GM18861 (cell line): ENCODE data around the gene ZNF541.

ENCODE experiments used
- ATAC-seq: cut with Tn5 transposase; IDR thresholded peaks from one replicate; pipeline ENCODE4 v1.9.1; 2021; ENCODE audit not compliant: unreplicated experiment

Gene ZNF541, protein sequence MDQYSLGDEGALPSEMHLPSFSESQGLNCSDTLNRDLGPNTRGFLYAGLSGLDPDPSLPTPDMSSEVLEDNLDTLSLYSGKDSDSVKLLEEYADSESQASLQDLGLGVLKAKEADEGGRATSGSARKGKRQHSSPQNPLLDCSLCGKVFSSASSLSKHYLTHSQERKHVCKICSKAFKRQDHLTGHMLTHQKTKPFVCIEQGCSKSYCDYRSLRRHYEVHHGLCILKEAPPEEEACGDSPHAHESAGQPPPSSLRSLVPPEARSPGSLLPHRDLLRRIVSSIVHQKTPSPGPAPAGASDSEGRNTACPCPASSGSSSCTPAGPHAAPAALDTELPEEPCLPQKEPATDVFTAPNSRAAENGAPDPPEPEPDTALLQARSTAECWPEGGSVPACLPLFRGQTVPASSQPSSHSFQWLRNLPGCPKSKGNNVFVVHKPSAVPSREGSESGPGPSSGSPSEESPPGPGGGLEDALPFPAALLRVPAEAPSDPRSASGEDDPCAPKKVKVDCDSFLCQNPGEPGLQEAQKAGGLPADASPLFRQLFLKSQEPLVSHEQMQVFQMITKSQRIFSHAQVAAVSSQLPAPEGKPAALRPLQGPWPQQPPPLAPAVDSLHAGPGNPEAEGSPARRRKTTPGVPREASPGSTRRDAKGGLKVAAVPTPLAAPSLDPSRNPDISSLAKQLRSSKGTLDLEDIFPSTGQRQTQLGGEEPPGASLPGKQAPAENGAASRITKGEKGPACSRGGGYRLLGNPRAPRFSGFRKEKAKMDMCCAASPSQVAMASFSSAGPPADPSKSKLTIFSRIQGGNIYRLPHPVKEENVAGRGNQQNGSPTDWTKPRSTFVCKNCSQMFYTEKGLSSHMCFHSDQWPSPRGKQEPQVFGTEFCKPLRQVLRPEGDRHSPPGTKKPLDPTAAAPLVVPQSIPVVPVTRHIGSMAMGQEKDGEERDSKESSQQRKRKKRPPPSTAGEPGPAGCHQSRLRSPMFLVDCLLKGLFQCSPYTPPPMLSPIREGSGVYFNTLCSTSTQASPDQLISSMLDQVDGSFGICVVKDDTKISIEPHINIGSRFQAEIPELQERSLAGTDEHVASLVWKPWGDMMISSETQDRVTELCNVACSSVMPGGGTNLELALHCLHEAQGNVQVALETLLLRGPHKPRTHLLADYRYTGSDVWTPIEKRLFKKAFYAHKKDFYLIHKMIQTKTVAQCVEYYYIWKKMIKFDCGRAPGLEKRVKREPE (N-terminal part only)

DNA sequence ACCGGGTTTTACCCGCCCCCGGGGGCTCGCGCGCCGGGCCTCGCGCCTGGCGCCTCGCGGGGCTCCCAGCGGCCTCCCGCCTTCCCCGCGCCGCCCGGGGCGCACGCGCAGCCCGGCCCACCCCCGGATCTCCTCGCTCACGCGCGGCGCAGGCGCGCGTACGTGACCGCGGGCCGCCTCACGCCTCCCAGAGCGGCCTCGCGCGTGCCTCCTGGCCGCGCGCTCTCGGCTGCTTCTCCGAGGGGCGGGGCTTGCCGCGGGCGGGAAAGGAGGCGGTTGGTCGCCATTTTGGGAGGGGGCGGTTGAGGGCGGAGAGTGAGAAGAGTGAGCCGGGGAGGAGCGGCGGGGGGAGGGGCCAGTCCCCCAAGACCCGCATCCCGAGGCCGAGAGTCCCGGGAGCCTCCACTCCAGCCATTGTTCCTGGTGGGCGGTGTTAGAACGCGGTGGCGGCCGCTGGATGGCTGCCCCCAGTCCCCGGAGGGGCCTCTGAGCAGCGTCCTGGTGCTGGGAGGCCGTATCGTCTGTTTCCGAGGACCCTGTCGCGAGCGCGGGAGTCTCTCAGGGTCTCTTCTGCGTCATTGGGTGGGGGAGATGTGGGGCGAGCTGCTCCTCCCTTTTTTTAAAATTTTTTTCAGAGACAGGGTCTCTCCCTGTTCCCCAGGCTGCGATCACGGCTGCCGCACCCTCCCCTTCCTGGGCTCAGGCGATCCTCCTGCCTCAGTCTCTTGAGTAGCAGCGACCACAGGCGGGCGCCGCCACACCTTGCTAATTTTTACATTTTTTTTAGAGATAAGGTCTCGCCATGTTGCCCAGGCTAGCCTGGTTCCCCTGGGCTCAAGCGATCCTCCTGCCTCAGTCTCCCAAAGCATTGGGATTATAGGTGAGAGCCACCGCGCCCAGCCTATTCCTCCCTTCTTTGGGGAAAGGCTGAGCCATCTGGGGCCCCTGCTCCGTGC, at the start of gene ZNF541:
Gene ZNF541 (minus strand): TSS at position 78 of the 956 bp plus-strand sequence. CDS start 17,292 bp downstream, outside the sequence.
- ATAC-seq: no peak

DNA sequence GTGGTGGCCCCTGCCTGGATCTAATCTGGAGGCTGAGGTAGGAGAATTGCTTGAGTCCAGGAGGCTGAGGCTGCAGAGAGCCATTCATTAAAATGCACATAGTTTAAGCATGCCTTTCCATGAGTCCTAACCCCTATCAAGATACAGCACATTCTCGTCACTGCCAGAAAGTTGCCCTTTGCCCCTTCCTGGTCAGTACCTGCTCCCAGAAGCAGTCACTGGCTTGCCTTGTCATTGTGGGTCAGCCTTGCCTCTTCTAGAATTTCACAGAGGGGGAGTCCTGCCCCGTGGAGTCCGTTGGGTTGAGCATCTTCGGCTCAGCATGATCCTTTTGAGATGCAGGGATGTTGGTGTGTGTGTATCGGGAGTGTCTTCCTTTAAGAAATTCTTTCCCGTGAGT, 46.8 kb upstream of the ZNF541 start:
- no peak for ATAC-seq

DNA sequence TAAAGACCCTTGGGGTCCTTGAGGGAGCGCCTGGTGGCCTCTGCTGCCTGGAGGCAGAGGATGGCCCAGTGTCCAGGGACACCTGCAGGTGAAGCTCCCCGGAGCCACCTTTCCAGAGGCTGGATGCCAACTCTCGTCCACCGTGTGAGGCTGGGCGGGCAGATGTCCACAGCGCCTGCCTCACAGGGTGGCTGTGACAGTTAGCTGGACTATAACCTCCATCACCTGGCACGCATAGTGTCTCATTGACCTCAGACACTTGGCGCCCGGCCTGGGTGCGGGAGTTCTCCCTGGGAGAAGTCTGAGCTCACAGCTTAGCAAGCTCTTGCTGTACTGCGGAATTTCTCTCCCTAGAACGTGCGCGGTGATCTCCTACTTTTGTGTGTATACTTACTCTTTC, 45.8 kb upstream of the ZNF541 start:
- no peak for ATAC-seq

DNA sequence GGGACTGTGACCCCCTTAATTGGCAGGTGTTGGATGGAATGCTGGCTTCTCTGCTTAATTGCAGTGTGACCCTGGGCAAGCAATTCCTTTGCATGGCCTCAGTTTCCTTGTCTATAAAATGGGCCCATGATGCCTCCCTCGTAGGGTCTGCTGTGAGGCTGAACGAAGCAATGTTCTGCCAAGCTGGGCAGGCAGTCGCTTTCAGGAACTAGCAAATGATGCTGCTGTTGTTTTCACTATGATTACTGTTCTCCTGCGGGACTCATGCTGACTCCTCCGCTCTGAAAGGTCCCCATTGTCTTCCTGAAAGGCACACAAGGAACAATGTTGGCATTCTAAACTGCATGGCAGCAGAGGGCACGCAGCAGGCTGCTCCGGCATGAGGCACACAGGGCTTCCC, 42.8 kb upstream of the ZNF541 start:
- ATAC-seq: no peak

DNA sequence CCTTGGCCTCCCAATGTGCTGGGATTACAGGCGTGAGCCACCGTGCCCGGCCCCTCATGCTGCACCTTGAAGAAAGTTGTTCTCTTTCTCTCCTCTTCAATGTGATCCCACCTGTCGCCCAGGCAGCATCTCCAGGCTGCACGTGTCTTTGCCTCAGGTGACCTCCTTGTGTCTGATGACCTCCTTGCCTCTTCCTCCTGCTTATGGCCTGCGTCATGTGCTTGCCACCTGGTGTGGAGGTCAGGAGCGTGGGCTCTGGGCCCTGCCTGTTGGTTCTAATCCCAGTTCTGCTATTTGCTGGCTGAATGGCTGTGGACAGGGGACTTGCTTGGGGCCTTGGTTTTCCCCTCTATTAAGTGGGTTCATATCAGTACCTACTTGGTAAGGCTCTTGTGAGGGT, 42.3 kb upstream of the ZNF541 start:
- no peak for ATAC-seq

DNA sequence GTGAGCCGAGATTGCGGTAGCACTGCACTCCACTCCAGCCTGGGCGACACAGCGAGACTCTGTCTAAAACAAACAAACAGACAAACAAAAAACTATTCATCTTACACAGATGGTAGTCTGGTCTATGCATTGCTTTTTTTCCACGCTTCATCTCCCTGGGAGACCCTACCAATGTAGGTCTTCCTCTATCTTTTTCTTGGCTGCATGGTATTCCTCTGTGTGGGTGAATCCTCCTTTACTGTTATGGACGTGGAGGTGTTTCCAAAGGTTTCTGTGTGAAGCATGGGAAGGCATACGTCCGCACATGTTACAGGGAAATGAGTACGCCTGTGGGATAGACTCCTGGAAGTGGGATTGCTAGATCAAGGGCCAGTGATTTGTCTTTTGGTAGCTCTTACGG, 41.6 kb upstream of the ZNF541 start:
- ATAC-seq: no peak

DNA sequence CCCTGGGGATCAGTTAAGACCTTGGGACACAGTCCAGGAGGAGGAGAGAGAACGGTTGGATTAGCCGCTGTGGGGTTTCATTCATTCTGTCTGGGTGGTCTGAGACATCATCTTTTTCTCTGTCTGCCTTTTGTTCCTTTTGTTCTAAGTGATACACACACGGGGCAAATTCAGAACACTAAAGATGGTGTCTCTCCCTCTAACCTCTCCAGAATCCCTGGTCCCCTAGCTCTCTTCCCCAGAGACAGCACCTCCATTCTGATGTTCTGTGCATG, 41.0 kb upstream of the ZNF541 start:
- no peak for ATAC-seq

DNA sequence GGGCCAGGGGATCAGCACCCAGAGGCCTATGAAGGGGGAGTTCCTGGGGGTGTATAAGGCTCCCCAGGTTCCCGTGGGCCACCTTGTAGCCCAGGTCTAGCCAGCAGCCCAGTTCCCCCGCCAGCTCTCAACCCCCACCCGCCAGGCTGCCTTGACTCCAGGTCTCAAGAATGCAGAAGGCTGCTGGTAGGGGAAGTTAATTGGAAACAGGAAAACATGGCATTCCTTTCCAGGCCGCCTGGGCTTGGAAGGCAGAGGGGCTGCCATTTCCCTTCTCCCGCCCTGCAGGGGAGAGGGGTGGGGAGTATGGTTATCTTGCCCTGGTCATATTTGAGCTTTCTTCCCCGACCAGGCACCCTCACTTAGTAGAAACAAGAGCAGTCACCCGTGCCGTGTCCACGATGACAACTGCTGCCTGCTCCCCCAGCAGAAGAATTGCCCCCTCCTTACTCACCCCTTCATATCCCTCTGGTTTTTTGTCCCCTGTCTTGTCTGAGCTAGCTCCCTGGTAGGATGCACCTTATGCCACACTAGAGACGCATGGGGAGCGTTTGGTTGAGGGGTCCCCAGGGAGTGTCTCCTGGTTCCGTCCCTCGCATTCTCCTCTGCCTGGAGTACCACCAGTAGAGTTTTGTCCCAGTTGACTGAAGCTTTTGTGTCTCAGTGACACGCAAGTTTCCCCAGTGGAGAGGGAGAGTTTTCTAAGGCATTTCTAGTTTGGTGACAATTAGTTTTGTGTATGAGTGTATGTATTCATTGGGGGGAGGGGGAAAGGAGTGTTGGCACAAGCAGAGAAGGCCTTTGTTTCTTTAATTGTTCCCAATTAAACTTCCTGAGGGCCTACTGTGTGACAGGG, 40.4 kb upstream of the ZNF541 start:
- no peak for ATAC-seq

DNA sequence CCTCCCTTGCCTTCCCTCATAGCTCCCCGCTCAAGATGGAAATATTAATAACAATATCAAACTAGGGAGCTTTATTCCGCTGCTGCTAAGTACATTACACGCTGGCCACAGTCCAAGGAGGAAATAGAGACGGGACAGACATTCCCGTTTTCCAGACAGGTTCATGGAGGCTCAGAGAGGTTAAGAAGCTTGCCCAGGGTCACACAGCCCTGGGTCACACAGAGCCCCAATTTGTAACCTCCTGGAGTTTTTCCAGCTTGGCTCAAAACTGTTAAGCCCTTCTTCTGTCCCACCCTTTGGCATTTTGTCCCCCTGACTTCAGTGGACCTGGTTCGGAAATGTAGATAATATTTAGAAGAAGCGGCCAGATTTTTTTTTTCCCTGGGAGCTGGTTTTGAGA, 38.0 kb upstream of the ZNF541 start:
- no peak for ATAC-seq

DNA sequence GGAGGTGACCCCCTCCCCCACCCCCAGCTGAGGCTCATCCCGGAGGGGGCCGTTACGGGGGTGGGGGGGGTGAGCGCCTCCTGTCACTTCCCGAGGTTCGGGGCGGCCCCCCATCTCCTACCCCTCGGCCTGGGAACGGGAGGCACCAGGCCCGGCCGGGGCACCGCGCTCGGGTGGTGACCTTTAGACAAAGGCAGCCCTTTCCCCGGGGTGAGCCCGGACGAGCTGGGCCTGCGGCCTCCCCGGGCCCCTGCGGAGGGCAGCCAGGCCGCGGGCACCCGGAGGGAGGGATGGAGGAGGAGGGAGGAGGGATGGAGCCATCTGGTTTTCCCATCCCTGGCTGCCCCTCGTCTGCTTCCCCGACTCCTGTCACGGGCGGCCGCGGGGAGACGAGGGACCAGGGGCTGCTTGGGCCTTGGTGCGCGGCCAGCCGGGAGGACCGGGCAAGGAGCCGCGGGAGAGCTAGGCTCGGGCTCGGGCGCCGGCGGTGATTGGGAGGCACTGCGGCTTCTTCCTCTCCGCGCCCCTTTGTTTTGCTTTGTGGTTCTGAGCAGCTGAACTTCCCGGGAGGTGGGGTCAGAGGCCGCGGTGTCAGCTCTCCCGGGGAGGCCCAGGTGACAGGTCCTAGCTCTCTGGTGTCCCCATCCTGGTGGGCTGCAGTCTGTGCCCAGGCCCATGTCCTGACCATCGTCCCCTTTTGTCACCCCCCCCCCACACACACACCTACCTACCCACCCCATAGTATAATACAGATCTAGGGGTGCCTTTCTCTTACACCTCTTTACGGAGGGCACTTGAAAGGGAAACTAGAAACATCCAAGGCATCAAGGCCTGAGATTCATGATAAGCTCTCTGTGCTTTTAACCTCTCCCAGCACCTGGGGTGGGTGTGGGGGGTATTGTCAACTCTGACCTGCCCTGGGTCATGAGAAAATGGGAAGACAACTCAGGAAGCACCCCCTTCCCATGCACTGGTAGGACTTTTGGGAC, 37.3 kb upstream of the ZNF541 start:
- ATAC-seq: no peak

DNA sequence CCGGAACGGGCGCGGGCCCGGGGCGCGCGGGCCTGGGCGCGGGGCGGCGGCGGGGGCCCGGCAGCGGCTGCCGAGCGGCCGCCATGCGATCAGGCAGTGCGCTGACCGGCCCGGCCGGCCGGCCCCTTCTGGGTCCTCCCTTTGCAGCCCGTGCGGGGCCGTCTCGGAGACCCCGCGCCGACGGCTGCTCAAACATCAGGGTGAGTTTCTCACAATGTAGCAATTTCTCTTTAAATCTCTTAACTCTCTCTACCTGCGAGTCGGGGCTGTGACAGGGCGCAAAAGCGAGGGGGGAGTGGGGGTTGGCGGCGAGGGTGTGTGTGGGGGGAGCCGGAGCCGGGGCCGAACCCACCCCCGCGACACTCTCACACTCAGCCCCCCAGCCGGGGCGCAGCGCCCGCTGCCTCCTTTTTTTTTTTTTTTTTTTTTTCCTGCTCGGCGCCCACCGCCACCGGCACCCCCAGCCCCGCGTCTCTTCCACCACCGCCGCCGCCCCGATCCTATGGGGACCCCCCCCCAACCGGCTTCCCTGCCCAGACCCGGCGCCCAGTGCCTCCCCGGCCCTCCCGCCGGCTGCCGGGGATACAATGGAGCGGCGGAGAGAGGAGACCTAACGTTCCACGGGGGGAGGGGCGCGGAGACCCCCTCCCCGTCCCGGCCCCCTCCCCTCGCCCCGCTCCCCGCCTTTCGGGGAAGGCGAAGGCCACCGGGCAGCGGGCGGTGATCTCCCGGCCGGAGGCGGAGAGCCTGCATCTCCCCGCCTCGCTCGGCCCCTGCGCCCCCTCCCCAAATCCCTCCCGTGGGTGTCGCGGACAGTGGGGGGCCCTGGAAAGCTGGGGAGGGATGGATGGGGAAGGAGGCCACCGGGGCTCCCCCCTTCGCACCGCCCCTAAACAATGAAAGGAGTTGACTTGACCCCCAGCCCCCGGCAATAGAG, 36.3 kb upstream of the ZNF541 start, which contains the start of gene BICRA:
Gene BICRA (plus strand): TSS at position 166 of the 937 bp plus-strand sequence. CDS start 64,441 bp downstream, outside the sequence.
- ATAC-seq: peak; percentile 29

DNA sequence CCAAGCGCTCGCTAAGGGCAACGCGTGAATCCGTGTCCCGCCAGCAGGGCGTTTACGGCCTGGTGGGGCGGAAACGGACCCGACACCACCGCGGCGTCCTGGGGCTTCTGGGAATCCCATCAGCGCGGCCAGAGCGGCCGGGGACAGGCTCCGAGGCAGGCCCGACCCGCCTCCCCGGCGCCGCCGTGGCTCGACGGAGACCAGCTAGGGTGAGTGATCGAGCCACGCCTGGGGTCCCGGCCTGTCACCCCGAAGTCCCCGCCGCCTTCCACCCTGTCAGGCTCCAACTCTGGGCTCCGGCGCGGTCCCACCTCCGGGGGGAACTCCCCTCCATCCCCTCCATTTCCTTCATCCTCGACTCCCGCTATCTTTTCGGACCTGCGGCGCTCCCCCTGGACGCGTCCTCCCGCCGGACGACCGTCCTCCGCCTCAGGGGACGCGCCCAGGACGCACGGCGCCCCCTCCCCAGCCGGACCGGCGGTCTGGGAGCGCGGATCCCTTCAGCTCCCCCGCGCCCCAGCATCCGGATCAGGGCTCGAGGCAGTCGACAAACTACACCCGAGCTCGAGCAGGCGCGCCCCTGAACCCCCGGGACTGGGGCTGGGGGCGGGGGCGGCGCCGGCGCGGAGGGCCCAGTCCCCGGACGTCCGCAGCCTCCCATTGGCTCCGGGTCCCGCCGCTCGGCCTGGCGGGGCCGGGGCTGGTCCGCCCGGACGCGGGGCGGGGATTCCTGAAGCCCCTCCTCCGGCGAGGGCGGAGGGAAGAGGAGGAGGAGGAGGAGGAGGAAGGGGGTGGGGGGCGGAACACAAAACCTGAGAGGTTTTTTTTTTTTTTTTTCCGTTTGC, 35.3 kb upstream of the ZNF541 start:
- peak; percentile 54 for ATAC-seq

DNA sequence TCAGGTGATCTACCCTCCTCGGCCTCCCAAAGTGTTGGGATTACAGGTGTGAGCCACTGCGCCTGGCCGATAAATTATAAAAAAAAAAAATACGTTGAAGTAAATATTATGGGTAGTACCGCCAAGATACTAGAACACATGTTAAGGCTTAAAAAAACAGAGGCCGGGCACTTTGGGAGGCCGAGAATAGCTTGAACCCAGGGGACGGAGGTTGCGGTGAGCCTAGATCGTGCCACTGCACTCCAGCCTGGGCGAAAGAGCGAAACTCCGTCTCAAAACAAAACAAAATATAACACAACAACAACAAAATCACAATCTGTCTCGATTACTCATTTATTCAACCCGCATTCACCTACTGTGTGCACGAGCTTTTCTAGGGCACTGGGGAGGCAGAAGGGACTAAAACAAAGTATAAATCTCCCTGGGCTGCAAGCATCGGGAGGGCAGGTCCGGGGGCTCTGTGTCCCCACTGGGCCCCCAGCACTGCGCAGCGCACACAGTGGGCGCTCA, 34.7 kb upstream of the ZNF541 start:
- no peak for ATAC-seq

DNA sequence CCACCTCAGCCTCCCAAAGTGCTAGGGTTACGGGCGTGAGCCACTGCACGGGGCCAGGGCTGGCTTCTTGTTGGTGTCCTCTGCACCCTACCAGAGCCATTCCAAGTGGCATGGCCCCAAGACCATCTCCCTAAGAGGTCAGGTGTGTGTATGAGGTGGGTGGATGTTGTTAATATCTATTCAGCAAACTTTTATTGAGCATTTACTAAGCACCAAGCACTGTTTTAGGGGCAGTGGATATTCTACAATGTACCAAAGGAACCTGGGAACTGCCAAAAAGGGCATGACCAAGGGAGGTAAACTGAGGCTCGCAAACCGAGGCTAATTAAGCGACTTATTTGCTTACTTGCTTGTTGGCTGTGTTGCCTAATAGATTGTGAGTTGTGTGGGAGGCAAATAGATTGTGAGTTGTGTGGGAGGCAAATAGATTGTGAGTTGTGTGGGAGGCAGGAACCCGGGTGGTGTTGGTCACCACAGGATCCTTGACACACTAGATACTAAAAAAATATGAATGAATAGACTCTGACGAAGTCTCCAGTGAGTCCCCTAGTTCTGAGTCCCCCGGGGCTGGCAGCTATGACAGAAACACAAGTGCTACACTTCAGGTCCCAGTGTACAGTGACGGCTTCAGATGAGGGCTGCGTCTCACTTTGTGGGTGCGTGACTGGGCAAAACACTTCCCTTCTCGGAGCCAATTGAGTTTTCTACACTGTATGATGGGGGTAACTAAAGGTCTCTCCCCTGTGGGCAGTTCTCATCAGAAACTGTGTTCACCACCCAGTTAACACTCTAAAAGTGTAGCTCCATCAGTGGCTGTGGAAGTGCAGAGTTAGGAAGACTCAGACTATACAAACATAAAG, 31.0 kb upstream of the ZNF541 start:
- no peak for ATAC-seq
